GM21360 (cell line): ENCODE results near the gene TAS2R40.
A peak's percentile ranks its signal among the peaks of the same experiment; 100 is the strongest.
"Not testable (repeated sequence)": the region's sequence is repeated elsewhere in the genome, so short reads cannot be mapped to it uniquely, and the experiment has no call there.

Experiments used
- ATAC-seq: cut with Tn5 transposase; IDR thresholded peaks from one replicate; pipeline ENCODE4 v1.9.1; 2021; ENCODE audit warnings: mild to moderate bottlenecking, moderate library complexity; ENCODE audit not compliant: unreplicated experiment

The TAS2R40 gene

GRCh38 chr7:143221737-143222136, at the start of gene TAS2R40:
Gene TAS2R40, plus strand, starts transcription at chr7:143222037. Its CDS starts 42 bp downstream, at chr7:143222079.
- no peak for ATAC-seq

GRCh38 chr7:143172354-143172753, 49.5 kb upstream of the TAS2R40 start:
- ATAC-seq = no peak

- ATAC-seq = no peak
Measured at GRCh38 chr7:143176128-143176527, 45.7 kb upstream of the TAS2R40 start.

- no peak for ATAC-seq
Measured at GRCh38 chr7:143177374-143178119, 44.3 kb upstream of the TAS2R40 start.

- not testable (repeated sequence) for ATAC-seq
Measured at GRCh38 chr7:143180771-143181170, 41.1 kb upstream of the TAS2R40 start.

GRCh38 chr7:143181349-143181748, 40.5 kb upstream of the TAS2R40 start:
- no peak for ATAC-seq

- ATAC-seq = no peak
Measured at GRCh38 chr7:143183024-143183423, 38.8 kb upstream of the TAS2R40 start, which contains the start of gene TAS2R39. Gene TAS2R39, plus strand, starts transcription at chr7:143183419. Its CDS starts 0 bp downstream, at chr7:143183419.

- no peak for ATAC-seq
Measured at GRCh38 chr7:143185551-143185950, 36.3 kb upstream of the TAS2R40 start.

- ATAC-seq = no peak
Measured at GRCh38 chr7:143188994-143189393, 32.8 kb upstream of the TAS2R40 start.

GRCh38 chr7:143193880-143194279, 28.0 kb upstream of the TAS2R40 start:
- no peak for ATAC-seq

GRCh38 chr7:143199040-143199439, 22.8 kb upstream of the TAS2R40 start:
- peak; percentile 66 for ATAC-seq

- no peak for ATAC-seq
Measured at GRCh38 chr7:143202161-143202560, 19.7 kb upstream of the TAS2R40 start.

GRCh38 chr7:143203386-143203785, 18.5 kb upstream of the TAS2R40 start:
- no peak for ATAC-seq

- peak; percentile 96 for ATAC-seq
Measured at GRCh38 chr7:143205560-143206293, 16.1 kb upstream of the TAS2R40 start.

GRCh38 chr7:143210541-143210940, 11.3 kb upstream of the TAS2R40 start:
- ATAC-seq = no peak

- ATAC-seq = not testable (repeated sequence)
Measured at GRCh38 chr7:143213478-143213877, 8.4 kb upstream of the TAS2R40 start.

- peak; percentile 87 for ATAC-seq
Measured at GRCh38 chr7:143214789-143215679, 6.8 kb upstream of the TAS2R40 start.

- ATAC-seq = no peak
Measured at GRCh38 chr7:143216151-143216550, 5.7 kb upstream of the TAS2R40 start.

- ATAC-seq = no peak
Measured at GRCh38 chr7:143216686-143217085, 5.2 kb upstream of the TAS2R40 start.

- ATAC-seq = no peak
Measured at GRCh38 chr7:143217806-143218205, 4.0 kb upstream of the TAS2R40 start.

GRCh38 chr7:143221286-143221685, 551 bp upstream of the TAS2R40 start:
- ATAC-seq = no peak
